Peyer's patch (tissue), 4 donors: Measurements from ENCODE around the gene RBM5. TPM values are rescaled to one million over a fixed set of nuclear protein-coding genes. Genes with fewer than 3 reads are reported as not detected.

ENCODE experiments used
- DNase-seq, 3 donors: peaks; one replicate each; pipeline ENCODE4 v3.0.0-alpha.2; 2017 to 2019
- H3K27ac ChIP-seq, 4 donors: fragments of 200-600 bp; sonication (generic); one replicate each; pipeline ENCODE4 v1.5.1; 2016 to 2019
- H3K27me3 ChIP-seq, 2 donors: fragments of 200-600 bp; sonication (generic); one replicate each; pipeline ENCODE4 v1.5.1; 2019
- H3K36me3 ChIP-seq, 3 donors: fragments of 200-600 bp; sonication (generic); one replicate each; pipeline ENCODE4 v1.5.1; 2016 to 2019
- H3K4me1 ChIP-seq, 4 donors: fragments of 200-600 bp; sonication (generic); one replicate each; pipeline ENCODE4 v1.5.1; 2016 to 2019
- H3K4me3 ChIP-seq, 4 donors: fragments of 200-600 bp; sonication (generic); 1 replicate in 3 of 4; 2 replicates in 1 of 4; pipeline ENCODE4 v1.5.1; 2016 to 2019; ENCODE audit warnings: mild to moderate bottlenecking in 1 of 4
- H3K9me3 ChIP-seq, 4 donors: fragments of 200-600 bp; sonication (generic); one replicate each; pipeline ENCODE4 v1.5.1; 2016 to 2019; ENCODE audit warnings: mild to moderate bottlenecking in 1 of 4
- POLR2A ChIP-seq, 2 donors: fragments of 450-650 bp; IDR thresholded peaks; one replicate each; pipeline ENCODE4 v1.5.1; 2017; ENCODE audit warnings: antibody characterized with exemption in 2 of 2, mild to moderate bottlenecking in 2 of 2, moderate library complexity in 2 of 2
- total RNA-seq, 4 donors: library from RNA; depleted of rRNA; stranded (reverse); fragments of >200 nt; gene quantifications; one replicate each; pipeline ENCODE4 v1.1.0, GENCODE V29; 2016
- TF ChIP-seq, protein P1 (sequence below), 6 experiments: fragments of 450-650 bp in 4 of 6; fragments of 200-600 bp in 2 of 6; sonication (generic) in 1 of 6; IDR thresholded peaks; one replicate each; pipeline ENCODE4 v1.5.1; 2017 to 2019; ENCODE audit warnings: antibody characterized with exemption in 6 of 6, mild to moderate bottlenecking in 3 of 6, moderate library complexity in 1 of 6

Gene RBM5
- total RNA-seq, 4 donors from 2014 or later = 212 to 498 (median 416) TPM

DNA sequence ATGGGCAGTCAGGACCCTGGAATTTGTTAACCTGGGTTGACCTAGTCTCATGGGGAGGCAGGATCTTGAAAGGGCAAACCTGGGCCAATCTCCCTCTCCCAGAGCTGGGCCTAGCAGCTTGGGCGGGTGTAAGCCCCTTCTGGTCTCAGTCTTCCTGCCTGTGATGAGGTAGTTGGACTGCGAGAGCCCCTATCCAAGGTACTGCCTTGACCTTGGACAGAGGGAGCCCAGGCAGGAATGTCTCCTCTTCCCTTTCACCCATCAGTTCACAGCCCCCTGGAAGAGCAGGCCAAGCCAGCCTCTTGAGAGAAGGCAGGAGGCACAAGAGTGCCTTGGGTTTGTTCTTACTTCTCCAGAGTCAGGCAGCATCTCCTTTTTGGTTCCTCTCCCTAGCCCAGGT is 41.7 kb downstream of the RBM5 start:
- no peak for TF ChIP-seq POLR2A (IDR thresholded peaks at IDR 0.05)
- TF ChIP-seq, protein P1, sequence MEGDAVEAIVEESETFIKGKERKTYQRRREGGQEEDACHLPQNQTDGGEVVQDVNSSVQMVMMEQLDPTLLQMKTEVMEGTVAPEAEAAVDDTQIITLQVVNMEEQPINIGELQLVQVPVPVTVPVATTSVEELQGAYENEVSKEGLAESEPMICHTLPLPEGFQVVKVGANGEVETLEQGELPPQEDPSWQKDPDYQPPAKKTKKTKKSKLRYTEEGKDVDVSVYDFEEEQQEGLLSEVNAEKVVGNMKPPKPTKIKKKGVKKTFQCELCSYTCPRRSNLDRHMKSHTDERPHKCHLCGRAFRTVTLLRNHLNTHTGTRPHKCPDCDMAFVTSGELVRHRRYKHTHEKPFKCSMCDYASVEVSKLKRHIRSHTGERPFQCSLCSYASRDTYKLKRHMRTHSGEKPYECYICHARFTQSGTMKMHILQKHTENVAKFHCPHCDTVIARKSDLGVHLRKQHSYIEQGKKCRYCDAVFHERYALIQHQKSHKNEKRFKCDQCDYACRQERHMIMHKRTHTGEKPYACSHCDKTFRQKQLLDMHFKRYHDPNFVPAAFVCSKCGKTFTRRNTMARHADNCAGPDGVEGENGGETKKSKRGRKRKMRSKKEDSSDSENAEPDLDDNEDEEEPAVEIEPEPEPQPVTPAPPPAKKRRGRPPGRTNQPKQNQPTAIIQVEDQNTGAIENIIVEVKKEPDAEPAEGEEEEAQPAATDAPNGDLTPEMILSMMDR (IDR thresholded peaks at IDR 0.05) = no peak
- peaks cover 0 to 20% (median 2%) of the 10 kb centered on the region in 4 donors for H3K4me1 ChIP-seq

DNA sequence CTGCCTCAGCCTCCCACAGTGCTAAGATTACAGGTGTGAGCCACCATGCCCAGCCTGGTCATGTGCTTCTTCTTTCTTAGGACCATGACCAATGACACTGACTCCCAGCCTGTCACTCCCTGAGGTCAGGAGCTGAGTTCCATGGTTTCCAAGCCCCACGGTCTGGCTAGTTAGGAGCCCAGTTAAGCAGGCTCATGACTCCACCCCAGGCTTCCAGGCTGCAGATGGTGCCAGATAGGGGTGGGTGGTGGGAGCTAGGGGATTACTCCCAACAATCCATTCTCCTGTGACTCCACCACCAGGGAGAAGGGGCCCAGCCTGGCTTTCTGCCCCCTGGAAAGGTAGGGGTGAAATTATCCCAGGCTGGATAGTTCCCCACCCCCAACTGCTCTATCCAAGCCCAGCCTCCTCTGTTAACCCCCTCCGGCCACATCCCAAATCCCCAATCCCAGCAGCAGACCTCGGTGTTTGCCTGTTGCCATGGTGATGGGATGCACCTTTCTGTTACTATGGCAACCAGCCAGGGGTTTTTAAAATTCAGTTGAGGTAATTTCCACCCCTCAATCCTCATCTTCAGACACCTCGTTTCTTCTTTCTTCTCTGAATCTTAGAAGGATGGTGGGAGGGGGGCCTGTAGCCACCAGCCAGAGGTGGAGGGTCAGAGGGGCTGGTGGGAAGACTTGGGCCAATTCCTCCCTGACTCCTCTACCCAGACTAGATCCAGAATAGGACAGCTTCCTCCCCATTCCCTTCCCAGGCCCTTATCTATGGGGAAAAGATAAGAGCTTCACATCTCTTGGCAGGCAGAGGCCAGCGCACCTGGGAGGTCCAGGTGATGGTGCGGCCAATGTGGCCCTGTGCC is 43.9 kb downstream of the RBM5 start:
- Histone ChIP-seq H3K27ac (no peak overlapping the region), H3K4me3 (no peak overlapping the region), H3K27me3 (no peaks in the 10 kb centered on the region), H3K9me3 (no peaks in the 10 kb centered on the region), H3K36me3 (no peaks in the 10 kb centered on the region), H3K4me1 (no peaks in the 10 kb centered on the region)
- no peak for TF ChIP-seq POLR2A (IDR thresholded peaks at IDR 0.05)
- TF ChIP-seq, protein P1 (IDR thresholded peaks at IDR 0.05) = no peak
- no peak for DNase-seq

More for the DNA sequence above, 41.7 kb downstream of the RBM5 start:
- no peak for DNase-seq
- H3K36me3 ChIP-seq = no peaks in the 10 kb centered on the region
- no peaks in the 10 kb centered on the region for H3K27me3 ChIP-seq
- no peak overlapping the region for H3K27ac ChIP-seq
- H3K4me3 ChIP-seq = no peak overlapping the region
- no peaks in the 10 kb centered on the region for H3K9me3 ChIP-seq

DNA sequence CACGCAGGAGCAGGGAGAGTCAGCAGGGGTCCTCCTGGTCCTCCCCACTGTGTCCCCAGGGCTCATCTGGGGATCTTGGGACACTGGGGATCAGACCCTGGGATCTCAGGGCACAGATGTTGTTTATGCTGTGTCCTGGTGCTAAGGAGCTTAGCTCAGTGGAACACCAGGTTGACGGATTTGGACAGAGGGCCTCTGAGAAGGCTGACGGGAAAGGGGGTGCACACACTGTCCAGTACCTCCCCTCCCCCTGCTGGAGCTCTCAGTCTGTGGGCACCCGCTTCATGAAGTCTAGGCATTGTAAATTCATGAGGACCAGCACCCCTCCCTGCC is 44.5 kb downstream of the RBM5 start:
- TF ChIP-seq, protein P1 (IDR thresholded peaks at IDR 0.05) = no peak
- no peak for TF ChIP-seq POLR2A (IDR thresholded peaks at IDR 0.05)

DNA sequence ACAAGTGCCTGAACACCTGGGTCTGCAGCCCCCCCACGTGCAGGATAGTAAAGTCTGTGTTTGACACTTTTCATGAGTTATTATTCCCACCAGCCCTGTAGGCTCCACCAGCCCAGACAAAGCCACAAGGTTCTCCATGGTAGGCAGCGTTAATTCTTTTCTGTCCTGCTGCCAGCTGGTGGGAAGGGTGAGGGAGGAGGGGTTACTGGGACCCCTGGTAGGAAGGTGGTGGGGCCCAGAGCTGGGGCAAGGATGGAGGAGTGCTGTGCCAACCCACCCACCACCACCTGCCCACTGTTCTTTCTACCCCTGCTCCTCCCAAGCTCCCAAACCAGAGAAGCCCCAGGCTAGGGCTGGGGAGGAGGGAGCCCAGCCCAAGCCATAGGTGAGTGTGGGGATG is 45.6 kb downstream of the RBM5 start:
- H3K36me3 ChIP-seq = no peaks in the 10 kb centered on the region
- H3K4me1 ChIP-seq = no peaks in the 10 kb centered on the region
- H3K9me3 ChIP-seq = no peaks in the 10 kb centered on the region
- no peak overlapping the region for H3K4me3 ChIP-seq
- DNase-seq = no peak
- H3K27ac ChIP-seq = no peak overlapping the region
- TF ChIP-seq, protein P1 (IDR thresholded peaks at IDR 0.05) = no peak
- no peak for TF ChIP-seq POLR2A (IDR thresholded peaks at IDR 0.05)
- no peaks in the 10 kb centered on the region for H3K27me3 ChIP-seq

More for the DNA sequence above, 44.5 kb downstream of the RBM5 start:
- no peak overlapping the region for H3K4me3 ChIP-seq
- no peaks in the 10 kb centered on the region for H3K9me3 ChIP-seq
- H3K27me3 ChIP-seq = no peaks in the 10 kb centered on the region
- no peak overlapping the region for H3K27ac ChIP-seq
- no peak for DNase-seq
- no peaks in the 10 kb centered on the region for H3K4me1 ChIP-seq
- H3K36me3 ChIP-seq = no peaks in the 10 kb centered on the region

DNA sequence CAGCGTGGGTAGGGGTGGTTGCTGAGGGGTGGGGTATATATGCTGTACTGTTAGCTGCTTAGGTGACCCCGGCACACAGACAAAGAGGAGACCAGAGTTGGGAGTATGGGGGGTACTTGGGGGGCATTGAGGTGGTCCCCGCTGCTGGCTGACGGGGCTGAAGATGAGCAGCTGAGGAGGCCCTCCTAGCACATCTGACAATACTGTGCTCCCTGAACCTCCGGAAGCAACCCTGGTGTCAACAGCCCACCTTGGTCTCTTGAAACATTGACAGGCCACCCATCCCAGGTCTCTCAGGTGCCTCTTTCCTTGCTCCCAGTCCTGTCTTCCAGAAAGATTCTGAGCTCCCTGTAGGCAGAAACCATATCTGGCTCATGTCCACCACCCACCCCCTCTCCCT is 47.2 kb downstream of the RBM5 start:
- Histone ChIP-seq H3K4me1 (no peaks in the 10 kb centered on the region), H3K27me3 (no peaks in the 10 kb centered on the region), H3K4me3 (no peak overlapping the region), H3K36me3 (no peaks in the 10 kb centered on the region), H3K27ac (no peak overlapping the region), H3K9me3 (no peaks in the 10 kb centered on the region)
- TF ChIP-seq, protein P1 (IDR thresholded peaks at IDR 0.05) = no peak
- no peak for TF ChIP-seq POLR2A (IDR thresholded peaks at IDR 0.05)
- DNase-seq = no peak
